ENCODE results near the gene CIRBP.
"Not testable (repeated sequence)": the region's sequence is repeated elsewhere in the genome, so short reads cannot be mapped to it uniquely, and the experiment has no call there.

CIRBP gene

GRCh38 chr19:1246265-1247087 lies 22.7 kb upstream of the CIRBP start:
- H2BK120ac ChIP-seq (ENCODE audit: insufficient read depth, low read length, poor library complexity); DNase-seq: not testable (repeated sequence)

GRCh38 chr19:1247748-1248138 lies 21.4 kb upstream of the CIRBP start:
- peak overlapping the region; percentile 86 for H3K14ac ChIP-seq (ENCODE audit: low read length)
- H2BK12ac ChIP-seq (ENCODE audit: low read length) = peak overlapping the region; percentile 46
- peak overlapping the region; percentile 49 for H2AK5ac ChIP-seq (ENCODE audit: low read length)
- H4K91ac ChIP-seq (ENCODE audit: low read depth, low read length) = peak overlapping the region; percentile 90
- peak overlapping the region; percentile 80 for H3K4me2 ChIP-seq (ENCODE audit: low read length)
- H3K27ac ChIP-seq (ENCODE audit: low read depth, low read length) = peak overlapping the region; percentile 69
- H3K36me3 ChIP-seq (ENCODE audit: control insufficient read depth in 1 of 2, insufficient read depth in 2 of 2, low read length in 2 of 2) = peaks cover 34 to 38% of the 10 kb centered on the region in 2 experiments
- peak overlapping the region; percentile 97 for H3K18ac ChIP-seq (ENCODE audit: low read length)
- H3K4me3 ChIP-seq (ENCODE audit: low read depth, low read length) = peak overlapping the region; percentile 37
- H4K8ac ChIP-seq (ENCODE audit: low read depth, low read length) = peak overlapping the region; percentile 89
- H2AFZ ChIP-seq (ENCODE audit: insufficient read depth, low read length, poor library complexity) = peak overlapping the region; percentile 74
- peaks cover 12 to 13% of the 10 kb centered on the region in 2 experiments for H3K4me1 ChIP-seq (ENCODE audit: control insufficient read depth in 1 of 2, insufficient read depth in 2 of 2, low read length in 2 of 2)
- H3K27me3 ChIP-seq (ENCODE audit: insufficient read depth, low read length) = no peaks in the 10 kb centered on the region
- peak overlapping the region; percentile 20 for H3K4ac ChIP-seq (ENCODE audit: low read depth, low read length)
- H3K79me2 ChIP-seq (ENCODE audit: control insufficient read depth, insufficient read depth, low read length, poor library complexity) = peaks cover 33% of the 10 kb centered on the region
- no peaks in the 10 kb centered on the region for H3K9me3 ChIP-seq (ENCODE audit: insufficient read depth, low read depth, low read length)
- DNase-seq = no peak
- H3K23ac ChIP-seq (ENCODE audit: low read length) = no peak overlapping the region
- H3K9ac ChIP-seq (ENCODE audit: low read length) = no peak overlapping the region
- H4K12ac ChIP-seq (ENCODE audit: low read depth, low read length) = no peak overlapping the region
- peak overlapping the region; percentile 82 for H2BK120ac ChIP-seq (ENCODE audit: insufficient read depth, low read length, poor library complexity)
- peaks cover 42% of the 10 kb centered on the region for H3K79me1 ChIP-seq (ENCODE audit: low read length)
- no CpG with 5 or more reads among the region's 8 CpGs for WGBS (ENCODE audit: extremely low coverage, insufficient coverage, insufficient read length)
- H2BK5ac ChIP-seq (ENCODE audit: low read depth, low read length, poor library complexity) = peak overlapping the region; percentile 94

More at GRCh38 chr19:1246265-1247087, 22.7 kb upstream of the CIRBP start:
- H2BK5ac ChIP-seq (ENCODE audit: low read depth, low read length, poor library complexity); H3K4me2 ChIP-seq (ENCODE audit: low read length); H3K27ac ChIP-seq (ENCODE audit: low read depth, low read length); H3K18ac ChIP-seq (ENCODE audit: low read length); H2AK5ac ChIP-seq (ENCODE audit: low read length); H4K12ac ChIP-seq (ENCODE audit: low read depth, low read length); H3K4ac ChIP-seq (ENCODE audit: low read depth, low read length); H4K91ac ChIP-seq (ENCODE audit: low read depth, low read length); H3K9ac ChIP-seq (ENCODE audit: low read length); H2BK12ac ChIP-seq (ENCODE audit: low read length); H3K23ac ChIP-seq (ENCODE audit: low read length); H3K14ac ChIP-seq (ENCODE audit: low read length); H3K4me3 ChIP-seq (ENCODE audit: low read depth, low read length); H4K8ac ChIP-seq (ENCODE audit: low read depth, low read length); H2AFZ ChIP-seq (ENCODE audit: insufficient read depth, low read length, poor library complexity); H3K27me3 ChIP-seq (ENCODE audit: insufficient read depth, low read length); H3K9me3 ChIP-seq (ENCODE audit: insufficient read depth, low read depth, low read length): not testable (repeated sequence)
- H3K4me1 ChIP-seq (ENCODE audit: control insufficient read depth in 1 of 2, insufficient read depth in 2 of 2, low read length in 2 of 2) = peaks cover 8 to 15% of the 10 kb centered on the region in 2 experiments
- H3K79me1 ChIP-seq (ENCODE audit: low read length) = peaks cover 34% of the 10 kb centered on the region
- WGBS (ENCODE audit: extremely low coverage, insufficient coverage, insufficient read length) = no CpG with 5 or more reads among the region's 27 CpGs
- peaks cover 28% of the 10 kb centered on the region for H3K79me2 ChIP-seq (ENCODE audit: control insufficient read depth, insufficient read depth, low read length, poor library complexity)
- H3K36me3 ChIP-seq (ENCODE audit: control insufficient read depth in 1 of 2, insufficient read depth in 2 of 2, low read length in 2 of 2) = peaks cover 23 to 27% of the 10 kb centered on the region in 2 experiments

GRCh38 chr19:1248139-1248785 lies 20.9 kb upstream of the CIRBP start, which contains the start of gene MIDN:
MIDN (plus strand) TSS chr19:1248583; CDS start chr19:1250297, 1,714 bp downstream.
- Histone ChIP-seq H4K12ac (ENCODE audit: low read depth, low read length) (peak within 1 kb of the TSS; percentile 78), H2BK120ac (ENCODE audit: insufficient read depth, low read length, poor library complexity) (peak within 1 kb of the TSS; percentile 94), H3K4ac (ENCODE audit: low read depth, low read length) (peak within 1 kb of the TSS; percentile 80), H3K4me3 (ENCODE audit: low read depth, low read length) (peak within 1 kb of the TSS; percentile 81), H3K4me2 (ENCODE audit: low read length) (peak within 1 kb of the TSS; percentile 80), H2BK12ac (ENCODE audit: low read length) (peak within 1 kb of the TSS; percentile 52), H3K9me3 (ENCODE audit: insufficient read depth, low read depth, low read length) (no peaks in the 10 kb centered on the region), H3K27me3 (ENCODE audit: insufficient read depth, low read length) (no peaks in the 10 kb centered on the region), H3K14ac (ENCODE audit: low read length) (peak within 1 kb of the TSS; percentile 95), H4K91ac (ENCODE audit: low read depth, low read length) (peak within 1 kb of the TSS; percentile 94), H3K36me3 (ENCODE audit: control insufficient read depth in 1 of 2, insufficient read depth in 2 of 2, low read length in 2 of 2) (peaks cover 40 to 43% of the 10 kb centered on the region in 2 experiments), H3K4me1 (ENCODE audit: control insufficient read depth in 1 of 2, insufficient read depth in 2 of 2, low read length in 2 of 2) (peaks cover 15 to 16% of the 10 kb centered on the region in 2 experiments), H3K79me1 (ENCODE audit: low read length) (peaks cover 43% of the 10 kb centered on the region), H3K9ac (ENCODE audit: low read length) (peak within 1 kb of the TSS; percentile 86), H3K18ac (ENCODE audit: low read length) (peak within 1 kb of the TSS; percentile 97), H2BK5ac (ENCODE audit: low read depth, low read length, poor library complexity) (peak within 1 kb of the TSS; percentile 96), H3K27ac (ENCODE audit: low read depth, low read length) (peak within 1 kb of the TSS; percentile 98), H3K23ac (ENCODE audit: low read length) (no peak within 1 kb of the TSS), H2AK5ac (ENCODE audit: low read length) (peak within 1 kb of the TSS; percentile 82), H2AFZ (ENCODE audit: insufficient read depth, low read length, poor library complexity) (peak within 1 kb of the TSS; percentile 74), H3K79me2 (ENCODE audit: control insufficient read depth, insufficient read depth, low read length, poor library complexity) (peaks cover 35% of the 10 kb centered on the region), H4K8ac (ENCODE audit: low read depth, low read length) (peak within 1 kb of the TSS; percentile 92)
- peak; percentile 83 to 93 for DNase-seq
- no CpG with 5 or more reads among the region's 60 CpGs for WGBS (ENCODE audit: extremely low coverage, insufficient coverage, insufficient read length)

GRCh38 chr19:1248786-1249297 lies 20.3 kb upstream of the CIRBP start:
- Histone ChIP-seq H2BK120ac (ENCODE audit: insufficient read depth, low read length, poor library complexity) (peak overlapping the region; percentile 94), H4K8ac (ENCODE audit: low read depth, low read length) (peak overlapping the region; percentile 92), H4K12ac (ENCODE audit: low read depth, low read length) (peak overlapping the region; percentile 78), H3K9me3 (ENCODE audit: insufficient read depth, low read depth, low read length) (no peaks in the 10 kb centered on the region), H3K14ac (ENCODE audit: low read length) (peak overlapping the region; percentile 95), H3K23ac (ENCODE audit: low read length) (no peak overlapping the region), H3K36me3 (ENCODE audit: control insufficient read depth in 1 of 2, insufficient read depth in 2 of 2, low read length in 2 of 2) (peaks cover 45 to 48% of the 10 kb centered on the region in 2 experiments), H3K27me3 (ENCODE audit: insufficient read depth, low read length) (no peaks in the 10 kb centered on the region), H3K27ac (ENCODE audit: low read depth, low read length) (peak overlapping the region; percentile 98), H3K9ac (ENCODE audit: low read length) (peak overlapping the region; percentile 86), H3K4ac (ENCODE audit: low read depth, low read length) (peak overlapping the region; percentile 80), H3K4me3 (ENCODE audit: low read depth, low read length) (peak overlapping the region; percentile 81), H3K4me1 (ENCODE audit: control insufficient read depth in 1 of 2, insufficient read depth in 2 of 2, low read length in 2 of 2) (peaks cover 16 to 17% of the 10 kb centered on the region in 2 experiments), H2AK5ac (ENCODE audit: low read length) (peak overlapping the region; percentile 82), H3K79me1 (ENCODE audit: low read length) (peaks cover 43% of the 10 kb centered on the region), H2BK12ac (ENCODE audit: low read length) (no peak overlapping the region), H3K79me2 (ENCODE audit: control insufficient read depth, insufficient read depth, low read length, poor library complexity) (peaks cover 38% of the 10 kb centered on the region), H2AFZ (ENCODE audit: insufficient read depth, low read length, poor library complexity) (peak overlapping the region; percentile 56), H3K18ac (ENCODE audit: low read length) (peak overlapping the region; percentile 95), H4K91ac (ENCODE audit: low read depth, low read length) (peak overlapping the region; percentile 94), H2BK5ac (ENCODE audit: low read depth, low read length, poor library complexity) (peak overlapping the region; percentile 96), H3K4me2 (ENCODE audit: low read length) (peak overlapping the region; percentile 61)
- peak; percentile 65 to 85 for DNase-seq
- WGBS (ENCODE audit: extremely low coverage, insufficient coverage, insufficient read length) = no CpG with 5 or more reads among the region's 74 CpGs
